K562 (cell line): ENCODE measurements around the gene ALDH7A1. TPM values are rescaled to one million over a fixed set of nuclear protein-coding genes. Genes with fewer than 3 reads are reported as not detected.

Experiments used
- CUX1 ChIP-seq: fragments of 200-800 bp; sonication (Bioruptor generic); IDR thresholded peaks from 2 replicates; pipeline ENCODE4 v1.6.1; 2016; ENCODE audit warnings: missing genetic modification characterization, missing compliant biosample characterization
- DDX20 ChIP-seq: fragments of 450-650 bp; IDR thresholded peaks from 2 replicates; pipeline ENCODE4 v1.6.1; 2016; ENCODE audit warnings: missing genetic modification characterization, low read depth, mild to moderate bottlenecking, missing compliant biosample characterization, moderate library complexity
- E4F1 ChIP-seq: fragments of 250-450 bp; sonication (Bioruptor Pico); IDR thresholded peaks from 2 replicates; pipeline ENCODE4 v1.5.0; 2021; ENCODE audit warnings: mild to moderate bottlenecking, borderline replicate concordance
- EP300 ChIP-seq: IDR thresholded peaks from 2 replicates; pipeline ENCODE4 v1.6.1; 2012; ENCODE audit warnings: low read length, improper control_type of control experiment
- ERF ChIP-seq: fragments of 450-650 bp; formaldehyde crosslinking; IDR thresholded peaks from 2 replicates; pipeline ENCODE4 v1.4.0; 2020; ENCODE audit warnings: mild to moderate bottlenecking, mixed read lengths
- HINFP ChIP-seq: fragments of 450-650 bp; conservative IDR thresholded peaks from 2 replicates; pipeline ENCODE4 v1.6.1; 2016; ENCODE audit warnings: missing genetic modification characterization, low read depth, mild to moderate bottlenecking, control low read depth, missing compliant biosample characterization
- MBD2 ChIP-seq: sonication (generic); IDR thresholded peaks from 2 replicates; pipeline ENCODE4 v1.6.1; 2016; ENCODE audit warnings: low read depth, borderline replicate concordance
- POLR3A ChIP-seq: IDR thresholded peaks from 2 replicates; pipeline ENCODE4 v1.6.1; 2011; ENCODE audit warnings: borderline replicate concordance, mild to moderate bottlenecking, moderate library complexity; ENCODE audit not compliant: insufficient read length, insufficient read depth; ENCODE audit errors: extremely low read depth
- RAD21 ChIP-seq, 2 experiments: fragments of 250-450 bp in 1 of 2; fragments of 450-650 bp in 1 of 2; sonication (Bioruptor Pico) in 1 of 2; formaldehyde crosslinking in 1 of 2; IDR thresholded peaks in 1 of 2; conservative IDR thresholded peaks in 1 of 2; 2 replicates each; pipeline versions ENCODE4 v1.4.0 to v1.8.0; 2020 to 2022; ENCODE audit warnings: mild to moderate bottlenecking in 2 of 2, moderate library complexity in 1 of 2
- SRSF3 ChIP-seq: fragments of 200-400 bp; formaldehyde crosslinking; IDR thresholded peaks from 2 replicates; pipeline ENCODE4 v1.6.1; 2016; ENCODE audit warnings: mild to moderate bottlenecking, low read length, moderate library complexity; ENCODE audit not compliant: insufficient read depth
- TSHZ1 ChIP-seq: fragments of 250-450 bp; sonication (Bioruptor Pico); IDR thresholded peaks from 2 replicates; pipeline ENCODE4 v1.4.0; 2020; ENCODE audit warnings: mild to moderate bottlenecking, moderate library complexity
- ZFP30 ChIP-seq: fragments of 250-450 bp; sonication (Bioruptor Pico); IDR thresholded peaks from 2 replicates; pipeline ENCODE4 v1.8.0; 2022; ENCODE audit warnings: moderate library complexity, mild to moderate bottlenecking, inconsistent platforms, borderline replicate concordance
- ZNF3 ChIP-seq: fragments of 250-450 bp; sonication (Bioruptor Pico); IDR thresholded peaks from 2 replicates; pipeline ENCODE4 v1.5.0; 2021; ENCODE audit warnings: mild to moderate bottlenecking, moderate library complexity
- ZNF644 ChIP-seq: fragments of 200-800 bp; sonication (Bioruptor generic); IDR thresholded peaks from 2 replicates; pipeline ENCODE4 v1.6.1; 2016; ENCODE audit warnings: low read depth, missing genetic modification characterization, missing compliant biosample characterization
- polyA plus RNA-seq, 8 experiments: library from polyadenylated mRNA; depleted of rRNA in 4 of 8; stranded (reverse) in 5 of 8; unstranded in 3 of 8; fragments of >200 nt; fragmentation: Nextera tagmentation in 2 of 8; fragmentation: Illumina TruSeq in 1 of 8; extraction: Ambion mirVana in 2 of 8; extraction: Trizol in 1 of 8; gene quantifications; 2 replicates each; pipeline versions ENCODE4 v1.2.1 to v1.2.3, GENCODE V29; 2011 to 2014; ENCODE audit warnings: inconsistent platforms in 1 of 8, missing spikeins in 1 of 8
- total RNA-seq, 7 experiments: library from RNA; depleted of rRNA in 6 of 7; stranded (reverse); fragments of >200 nt in 6 of 7; fragmentation: Illumina TruSeq in 2 of 7; extraction: Trizol in 2 of 7; gene quantifications; 2 replicates each; pipeline versions ENCODE4 v1.2.1 to v1.2.3, GENCODE V29; 2011 to 2021; ENCODE audit warnings: low replicate concordance in 1 of 7

Gene ALDH7A1
- total and polyA plus RNA-seq, 9 of the 15 experiments (the other 6 are each of a cell fraction or from before 2014, with no cell fraction given) = 0.04 to 0.49 TPM; not detected in 7

- no peak for TF ChIP-seq ZFP30 (CRISPR knock-in tag)
- TF ChIP-seq ZNF3 (CRISPR knock-in tag) = no peak
- TF ChIP-seq EP300 = peak; percentile 94
- TF ChIP-seq E4F1 (CRISPR knock-in tag) = no peak
- no peak for TF ChIP-seq ERF
- TF ChIP-seq SRSF3 = no peak
- peak; percentile 71 for TF ChIP-seq MBD2
- TF ChIP-seq HINFP (tag) = no peak
- TF ChIP-seq ZNF644 = no peak
- no peak; the same call in 1 of the 2 replicates for TF ChIP-seq CUX1
- TF ChIP-seq DDX20 (tag) = no peak
- no peak for TF ChIP-seq TSHZ1 (CRISPR knock-in tag)
- TF ChIP-seq POLR3A = no peak
- no peak for TF ChIP-seq RAD21 (CRISPR knock-in tag; conservative IDR thresholded peaks at IDR 0.05 in 1 of 2, IDR thresholded peaks at IDR 0.05 in 1 of 2)
Measured at GRCh38 chr5:126514558-126515141, 80.4 kb downstream of the ALDH7A1 start (continued).
